KOPT-K1 (cell line): ENCODE data around the gene WNT3A.

Experiments used
- H3K27ac ChIP-seq: fragments of 200-600 bp; sonication (generic); 2 replicates; pipeline ENCODE4 v1.5.1; 2016; ENCODE audit warnings: antibody characterized with exemption, mild to moderate bottlenecking, low read depth, low read length; ENCODE audit not compliant: poor library complexity, severe bottlenecking
- H3K36me3 ChIP-seq: fragments of 200-600 bp; sonication (generic); 2 replicates; pipeline ENCODE4 v1.5.1; 2017; ENCODE audit warnings: antibody characterized with exemption, mild to moderate bottlenecking, low read length, moderate library complexity; ENCODE audit not compliant: insufficient read depth
- H3K9me3 ChIP-seq: fragments of 200-600 bp; sonication (generic); 2 replicates; pipeline ENCODE4 v1.5.1; 2017; ENCODE audit warnings: antibody characterized with exemption, low read length, mild to moderate bottlenecking; ENCODE audit not compliant: insufficient read depth, poor library complexity, severe bottlenecking

WNT3A gene

DNA sequence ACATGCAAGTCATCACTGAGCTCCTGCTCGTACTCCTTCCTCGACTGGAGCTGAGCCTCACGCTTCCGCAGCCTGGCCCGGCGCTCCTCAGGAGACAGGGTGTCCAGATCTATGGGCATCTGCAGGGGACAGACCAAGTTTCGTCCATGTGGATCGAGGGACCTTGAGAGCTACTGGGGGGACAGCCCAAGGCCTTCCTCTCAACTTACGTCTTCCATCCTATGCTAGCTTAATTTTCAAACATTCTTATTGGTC lies 99.9 kb downstream of the WNT3A start:
- Histone ChIP-seq H3K36me3 (peaks cover 23% of the 10 kb centered on the region), H3K27ac (no peak overlapping the region), H3K9me3 (no peaks in the 10 kb centered on the region)

DNA sequence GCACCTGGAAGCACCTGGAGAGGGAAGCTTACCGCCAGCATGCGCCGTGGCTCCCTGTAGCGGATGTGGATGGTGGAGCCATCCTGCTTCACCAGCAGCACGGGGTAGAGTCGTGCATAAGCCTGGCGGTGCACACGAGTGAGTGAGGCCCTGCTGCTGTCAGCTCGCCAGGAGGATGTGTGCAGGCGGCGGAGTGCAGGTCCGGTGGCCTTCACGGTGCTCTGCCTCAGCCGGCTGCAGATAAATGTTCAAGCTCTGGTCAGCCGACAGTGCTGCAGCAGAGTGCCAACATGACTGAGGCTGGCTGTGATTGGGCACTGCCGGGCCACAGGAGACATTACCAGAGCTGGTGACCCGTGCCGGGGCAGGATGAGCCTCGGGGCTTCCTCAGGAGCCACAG lies 100.8 kb downstream of the WNT3A start:
- Histone ChIP-seq H3K9me3 (no peaks in the 10 kb centered on the region), H3K27ac (no peak overlapping the region), H3K36me3 (peaks cover 23% of the 10 kb centered on the region)

DNA sequence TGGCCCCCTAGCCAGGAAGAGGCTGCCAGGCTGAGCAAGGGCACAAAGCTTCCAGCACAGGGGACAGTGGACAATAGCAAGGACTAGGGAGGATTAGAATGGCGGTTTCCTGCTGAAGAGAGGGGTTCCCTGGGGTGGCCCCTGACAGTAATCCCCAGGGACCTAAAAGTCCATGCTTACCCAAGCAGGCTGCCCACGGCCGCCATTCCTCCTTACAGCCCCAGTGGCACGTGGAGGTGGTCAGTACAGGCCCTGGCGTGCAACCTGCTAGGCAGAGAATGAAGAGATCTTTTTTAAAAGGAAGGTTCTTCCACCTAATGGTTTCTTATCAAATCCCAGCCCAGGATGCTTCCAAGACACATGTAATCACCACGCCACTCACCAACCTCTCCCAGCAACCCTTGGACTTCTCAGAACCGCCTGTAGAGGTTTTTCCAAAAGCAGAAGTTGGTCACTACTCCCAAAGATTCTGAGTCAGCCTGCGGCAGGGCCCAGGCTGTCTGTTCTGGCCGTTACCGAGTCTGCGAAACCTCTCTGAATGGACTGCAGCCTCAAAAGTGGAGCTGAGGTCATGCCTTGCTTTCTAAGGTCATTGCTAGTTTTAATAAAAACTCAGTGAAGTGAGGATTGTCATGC lies 101.4 kb downstream of the WNT3A start:
- Histone ChIP-seq H3K27ac (peak overlapping the region; percentile 69), H3K36me3 (peaks cover 23% of the 10 kb centered on the region), H3K9me3 (no peaks in the 10 kb centered on the region)

DNA sequence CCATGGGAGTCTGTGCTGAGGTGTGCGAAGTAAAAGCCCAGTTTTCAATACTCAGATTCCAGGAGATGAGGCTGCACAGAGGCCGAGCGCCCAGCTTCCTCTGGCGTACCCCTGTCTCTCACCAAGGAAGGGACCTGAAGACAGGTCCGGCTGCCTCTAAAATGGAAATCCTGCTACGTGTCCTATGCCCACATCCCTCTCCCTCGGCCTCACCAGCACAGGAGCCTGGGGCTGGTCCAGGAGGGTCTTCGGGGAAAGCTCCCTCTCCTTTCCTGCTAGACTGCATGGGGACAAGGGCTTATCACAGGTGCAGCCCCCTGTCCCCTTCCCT lies 101.9 kb downstream of the WNT3A start:
- Histone ChIP-seq H3K9me3 (no peaks in the 10 kb centered on the region), H3K36me3 (peaks cover 23% of the 10 kb centered on the region), H3K27ac (peak overlapping the region; percentile 69)

DNA sequence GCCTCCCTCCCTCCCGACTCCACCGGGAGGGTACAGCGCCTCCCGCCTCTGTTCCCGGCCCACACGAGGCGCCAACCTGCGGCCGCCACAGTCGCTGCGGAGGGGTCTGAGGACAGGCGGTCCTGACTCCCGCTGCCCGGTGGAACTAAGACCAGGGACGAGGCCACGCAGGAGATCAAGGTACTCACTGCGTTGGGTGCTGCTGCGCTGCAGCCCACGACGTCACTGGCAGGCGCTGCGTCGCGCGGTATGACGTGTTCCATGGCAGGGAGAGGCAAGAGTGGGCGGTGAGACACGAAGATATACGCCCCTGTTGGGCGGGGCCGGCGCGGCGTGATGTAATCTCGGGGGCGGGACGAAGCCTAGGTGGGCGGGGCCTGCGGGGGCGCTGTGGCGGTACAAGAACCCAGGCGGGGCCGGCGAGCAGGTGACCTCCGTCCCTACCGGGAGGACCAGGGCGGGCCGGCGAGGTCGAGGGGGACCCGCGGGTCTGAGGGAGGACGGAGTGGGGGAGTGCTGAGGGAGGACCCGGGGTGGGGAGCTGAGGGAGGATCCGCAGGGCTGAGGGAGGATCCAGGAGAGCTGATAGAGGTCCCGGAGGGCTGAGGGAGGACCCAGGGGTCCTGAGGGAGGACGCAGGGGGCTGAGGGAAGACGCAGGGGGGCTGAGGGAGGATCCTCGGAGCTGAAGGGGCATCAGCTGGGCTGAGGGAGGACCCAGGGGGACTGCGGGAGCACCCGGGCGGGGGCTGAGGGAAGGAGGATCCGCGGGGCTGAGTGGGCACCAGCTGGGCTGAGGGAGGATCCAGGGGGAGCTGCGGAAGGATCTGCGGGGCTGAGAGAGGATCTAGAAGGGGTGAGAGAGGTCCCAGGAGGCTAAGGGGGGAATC lies 102.5 kb downstream of the WNT3A start, which contains the start of gene MRPL55:
MRPL55 (minus strand) TSS at position 227 of the 889 bp plus-strand sequence. CDS start 1,039 bp downstream, outside the sequence.
- H3K9me3 ChIP-seq, result no peaks in the 10 kb centered on the region
- H3K27ac ChIP-seq, result peak within 1 kb of the TSS; percentile 69
- H3K36me3 ChIP-seq, result peaks cover 23% of the 10 kb centered on the region

DNA sequence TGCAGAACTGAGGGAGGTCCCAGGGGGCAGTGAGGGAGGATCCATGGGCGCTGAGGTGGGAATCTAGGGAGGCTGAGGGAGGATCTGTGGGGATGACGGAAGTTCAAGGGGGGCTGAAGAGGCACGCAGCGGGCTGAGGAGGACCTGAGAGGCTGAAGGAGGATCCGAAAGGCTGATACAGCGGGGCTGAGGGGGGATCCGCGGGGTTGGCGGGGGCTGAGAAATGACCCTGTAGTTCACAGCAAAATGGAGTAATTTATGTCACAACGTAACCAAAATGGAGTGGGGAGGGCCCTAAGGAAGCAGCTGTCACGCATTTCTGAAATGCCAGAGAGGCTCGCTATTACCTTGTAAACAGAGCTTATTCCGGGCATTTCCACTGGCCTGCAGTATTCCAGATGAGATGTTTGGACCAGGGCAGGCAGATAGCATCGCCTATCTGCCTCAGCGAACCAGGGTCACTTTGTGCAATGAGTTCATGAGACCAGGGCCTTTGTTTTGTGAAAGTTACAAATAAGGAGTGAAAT lies 103.2 kb downstream of the WNT3A start:
- H3K9me3 ChIP-seq, result no peaks in the 10 kb centered on the region
- H3K36me3 ChIP-seq, result peaks cover 23% of the 10 kb centered on the region
- peak overlapping the region; percentile 69 for H3K27ac ChIP-seq

- Histone ChIP-seq H3K27ac (no peak overlapping the region), H3K36me3 (peaks cover 22% of the 10 kb centered on the region), H3K9me3 (no peaks in the 10 kb centered on the region)
Observed at GRCh38 chr1:228110556-228110955, 103.8 kb downstream of the WNT3A start.
